Fibroblast of lung (primary cell): ENCODE data around the gene RDH5. TPM values are rescaled to one million over a fixed set of nuclear protein-coding genes. Genes with fewer than 3 reads are reported as not detected.

Experiments
- DNase-seq, 2 donors: peaks; one replicate each; pipeline versions ENCODE4 v3.0.0 to v3.0.0-alpha.2; 2010; ENCODE audit warnings: low read depth in 2 of 2
- H2AFZ ChIP-seq: 2 replicates; pipeline ENCODE4 v1.5.1; 2012; ENCODE audit warnings: low read length, control low read depth, inconsistent platforms
- H3K27ac ChIP-seq: 2 replicates; pipeline ENCODE4 v1.5.1; 2011; ENCODE audit warnings: low read length, control low read depth; ENCODE audit not compliant: insufficient read depth
- H3K27me3 ChIP-seq: 2 replicates; pipeline ENCODE4 v1.5.1; 2011; ENCODE audit warnings: mild to moderate bottlenecking, low read length; ENCODE audit not compliant: control insufficient read depth, insufficient read depth
- H3K36me3 ChIP-seq: 2 replicates; pipeline ENCODE4 v1.5.1; 2011; ENCODE audit warnings: low read length; ENCODE audit not compliant: control insufficient read depth, insufficient read depth
- H3K4me1 ChIP-seq: 2 replicates; pipeline ENCODE4 v1.5.1; 2011; ENCODE audit warnings: low read length; ENCODE audit not compliant: control insufficient read depth, insufficient read depth; ENCODE audit errors: extremely low read depth
- H3K4me2 ChIP-seq: 2 replicates; pipeline ENCODE4 v1.5.1; 2011; ENCODE audit warnings: low read length, control low read depth; ENCODE audit not compliant: insufficient read depth; ENCODE audit errors: extremely low read depth
- H3K4me3 ChIP-seq, 4 experiments: fragments of 200-600 bp in 1 of 4; sonication (generic) in 1 of 4; replicated peaks in 1 of 4; 2 replicates each; pipeline ENCODE4 v1.5.1; 2011 to 2016; ENCODE audit warnings: low read length in 4 of 4, low read depth in 3 of 4, mild to moderate bottlenecking in 3 of 4, control low read depth in 2 of 4, inconsistent platforms in 1 of 4, mixed read lengths in 1 of 4; ENCODE audit not compliant: insufficient read depth in 1 of 4; ENCODE audit errors: control extremely low read depth in 1 of 4
- H3K79me2 ChIP-seq: 2 replicates; pipeline ENCODE4 v1.5.1; 2012; ENCODE audit warnings: mild to moderate bottlenecking, low read length, inconsistent platforms; ENCODE audit not compliant: control insufficient read depth, insufficient read depth
- H3K9ac ChIP-seq: 2 replicates; pipeline ENCODE4 v1.5.1; 2011; ENCODE audit warnings: mild to moderate bottlenecking, low read length, control low read depth; ENCODE audit not compliant: insufficient read depth
- H3K9me3 ChIP-seq: 2 replicates; pipeline ENCODE4 v1.5.1; 2012; ENCODE audit warnings: low read depth, low read length; ENCODE audit not compliant: control insufficient read depth, insufficient read depth
- H4K20me1 ChIP-seq: 2 replicates; pipeline ENCODE4 v1.5.1; 2011; ENCODE audit warnings: low read length; ENCODE audit not compliant: control insufficient read depth, insufficient read depth; ENCODE audit errors: extremely low read depth
- CTCF ChIP-seq, 2 donors: IDR thresholded peaks in 1 of 2; conservative IDR thresholded peaks in 1 of 2; 1 replicate in 1 of 2; 2 replicates in 1 of 2; pipeline ENCODE4 v1.5.1; 2011 to 2012; ENCODE audit warnings: low read length in 2 of 2, control low read depth in 1 of 2, inconsistent platforms in 1 of 2, low read depth in 1 of 2, mild to moderate bottlenecking in 1 of 2
- EZH2 ChIP-seq: IDR thresholded peaks from 2 replicates; pipeline ENCODE4 v1.5.1; 2012; ENCODE audit warnings: low read length, control low read depth, mild to moderate bottlenecking; ENCODE audit errors: missing control alignments
- polyA plus RNA-seq, 2 donors: library from polyadenylated mRNA; depleted of rRNA in 1 of 2; stranded (reverse) in 1 of 2; unstranded in 1 of 2; fragments of >200 nt; gene quantifications; 2 replicates each; pipeline ENCODE4 v1.2.1, GENCODE V29; 2011 to 2012; ENCODE audit warnings: missing spikeins in 1 of 2
- total RNA-seq: library from RNA; depleted of rRNA; stranded (reverse); fragments of >200 nt; gene quantifications from 2 replicates; pipeline ENCODE4 v1.2.1, GENCODE V29; 2014

Gene RDH5
- total and polyA plus RNA-seq, 2 donors (not counting 1 experiment from before 2014, with no cell fraction given): 16.7 to 49.2 TPM

- Histone ChIP-seq H3K79me2 (no peaks in the 10 kb centered on the region), H3K4me1 (no peaks in the 10 kb centered on the region), H4K20me1 (no peaks in the 10 kb centered on the region), H3K36me3 (peaks cover 2% of the 10 kb centered on the region), H3K9me3 (no peaks in the 10 kb centered on the region), H3K4me3 (no peak overlapping the region), H3K9ac (no peak overlapping the region), H3K27ac (no peak overlapping the region), H3K27me3 (no peaks in the 10 kb centered on the region), H2AFZ (no peak overlapping the region), H3K4me2 (no peak overlapping the region)
- DNase-seq: no peak
- TF ChIP-seq CTCF (conservative IDR thresholded peaks at IDR 0.05 in 1 of 2, IDR thresholded peaks at IDR 0.05 in 1 of 2; ENCODE audit: low read depth in 1 of 2, low read length in 2 of 2): no peak
- no peak for TF ChIP-seq EZH2
Observed at GRCh38 chr12:55684761-55685370, 35.3 kb upstream of the RDH5 start.

- no peaks in the 10 kb centered on the region for H3K27me3 ChIP-seq
- no peak overlapping the region for H2AFZ ChIP-seq
- no peak overlapping the region for H3K9ac ChIP-seq
- no peaks in the 10 kb centered on the region for H4K20me1 ChIP-seq
- H3K27ac ChIP-seq: no peak overlapping the region
- no peak overlapping the region for H3K4me2 ChIP-seq
- H3K79me2 ChIP-seq: no peaks in the 10 kb centered on the region
- no peaks in the 10 kb centered on the region for H3K4me1 ChIP-seq
- DNase-seq: no peak
- H3K9me3 ChIP-seq: no peaks in the 10 kb centered on the region
- no peak overlapping the region for H3K4me3 ChIP-seq
- TF ChIP-seq CTCF (conservative IDR thresholded peaks at IDR 0.05 in 1 of 2, IDR thresholded peaks at IDR 0.05 in 1 of 2; ENCODE audit: low read depth in 1 of 2, low read length in 2 of 2) (no peak), EZH2 (no peak)
- H3K36me3 ChIP-seq: peaks cover 2% of the 10 kb centered on the region
Observed at GRCh38 chr12:55685671-55686070, 34.5 kb upstream of the RDH5 start.

- TF ChIP-seq CTCF (conservative IDR thresholded peaks at IDR 0.05 in 1 of 2, IDR thresholded peaks at IDR 0.05 in 1 of 2; ENCODE audit: low read depth in 1 of 2, low read length in 2 of 2): no peak
- TF ChIP-seq EZH2: no peak
- Histone ChIP-seq H3K27ac (no peak overlapping the region), H3K9ac (no peak overlapping the region), H3K79me2 (no peaks in the 10 kb centered on the region), H3K9me3 (no peaks in the 10 kb centered on the region), H4K20me1 (no peaks in the 10 kb centered on the region), H3K4me1 (no peaks in the 10 kb centered on the region), H2AFZ (no peak overlapping the region), H3K4me3 (no peak overlapping the region), H3K4me2 (no peak overlapping the region), H3K36me3 (peaks cover 2% of the 10 kb centered on the region), H3K27me3 (no peaks in the 10 kb centered on the region)
- no peak for DNase-seq
Observed at GRCh38 chr12:55686366-55687010, 33.7 kb upstream of the RDH5 start.
